Measurements from ENCODE around the gene MEG3.

GRCh38 chr14:100810861-100811461 lies 15.0 kb upstream of the MEG3 start:
- TF ChIP-seq CTCF (conservative IDR thresholded peaks at IDR 0.05; ENCODE audit: low read depth in 2 of 2) (no peak), POLR2AphosphoS5 (IDR thresholded peaks at IDR 0.05; ENCODE audit: low read depth) (no peak), EZH2phosphoT487 (IDR thresholded peaks at IDR 0.05; ENCODE audit: unreplicated experiment) (no peak), EZH2 (IDR thresholded peaks at IDR 0.05; ENCODE audit: low read depth, unreplicated experiment) (no peak), CREB1 (CRISPR knock-in tag; IDR thresholded peaks at IDR 0.05; ENCODE audit: low read depth) (no peak), ETS1 (IDR thresholded peaks at IDR 0.05) (no peak), REST (IDR thresholded peaks at IDR 0.05; ENCODE audit: unreplicated experiment) (no peak)

Data from GM23338 (cell line).